ENCODE data around the gene TTC7B.

TTC7B gene

GRCh38 chr14:90760591-90761316, 55.5 kb downstream of the TTC7B start:
- ChIA-PET CTCF (interaction anchor here (0.6 to 6.5 kb wide), 19 partner anchors 9 to 459 kb away, joined by 3 to 96 read pairs (median 24); partner anchors contain the start of gene TTC7B), POLR2A (no interaction called here)
- no peak overlapping the region for H3K4me3 ChIP-seq (ENCODE audit: low read depth, low read length)
- peak; percentile 36 for TF ChIP-seq CTCF (IDR thresholded peaks at IDR 0.05; ENCODE audit: insufficient read depth, low read length, missing control alignments)
- no peak for DNase-seq (ENCODE audit: low read depth, low spot score)

GRCh38 chr14:90760078-90760444, 56.2 kb downstream of the TTC7B start:
- CTCF ChIA-PET, result interaction anchor here (0.6 to 6.5 kb wide), 24 partner anchors 10 to 470 kb away, joined by 3 to 96 read pairs (median 12); partner anchors contain the start of gene TTC7B
- H3K4me3 ChIP-seq (ENCODE audit: low read depth, low read length), result no peak overlapping the region
- TF ChIP-seq CTCF (IDR thresholded peaks at IDR 0.05; ENCODE audit: insufficient read depth, low read length, missing control alignments), result no peak
- POLR2A ChIA-PET, result no interaction called here
- no peak for DNase-seq (ENCODE audit: low read depth, low spot score)

GRCh38 chr14:90759370-90760077, 56.7 kb downstream of the TTC7B start:
- ChIA-PET POLR2A (interaction anchor here (1.9 kb wide), 1 partner anchor 350 kb away, joined by 7 read pairs; no protein-coding TSS in a partner anchor), CTCF (interaction anchor here (0.7 to 6.5 kb wide), 40 partner anchors 10 to 786 kb away, joined by 3 to 96 read pairs (median 6); partner anchors contain the start of gene TTC7B)
- DNase-seq (ENCODE audit: low read depth, low spot score), result no peak
- TF ChIP-seq CTCF (IDR thresholded peaks at IDR 0.05; ENCODE audit: insufficient read depth, low read length, missing control alignments), result no peak
- no peak overlapping the region for H3K4me3 ChIP-seq (ENCODE audit: low read depth, low read length)

- DNase-seq (ENCODE audit: low read depth, low spot score), result no peak
- peak overlapping the region; percentile 74 for H3K4me3 ChIP-seq (ENCODE audit: low read depth, low read length)
- CTCF ChIA-PET, result interaction anchor here (0.7 to 6.5 kb wide), 49 partner anchors 9 to 785 kb away, joined by 3 to 96 read pairs (median 6); partner anchors contain the start of genes PSMC1 and TTC7B
- no peak for TF ChIP-seq CTCF (IDR thresholded peaks at IDR 0.05; ENCODE audit: insufficient read depth, low read length, missing control alignments)
- POLR2A ChIA-PET, result interaction anchor here (1.0 to 1.9 kb wide), 2 partner anchors 350 to 362 kb away, joined by 3 to 7 read pairs; partner anchors contain the start of gene CALM1
These were observed 57.3 kb downstream of the TTC7B start for GRCh38 chr14:90758959-90759358.

- CTCF ChIA-PET, result interaction anchor here (0.6 to 6.5 kb wide), 52 partner anchors 9 to 784 kb away, joined by 3 to 96 read pairs (median 6); partner anchors contain the start of genes PSMC1 and TTC7B
- peak; percentile 16 for DNase-seq (ENCODE audit: low read depth, low spot score)
- POLR2A ChIA-PET, result interaction anchor here (0.9 to 1.9 kb wide), 3 partner anchors 349 to 457 kb away, joined by 3 to 7 read pairs (median 3); partner anchors contain the start of gene CALM1
These were observed 58.0 kb downstream of the TTC7B start for GRCh38 chr14:90758028-90758889.

More at GRCh38 chr14:90758028-90758889, 58.0 kb downstream of the TTC7B start:
- peak overlapping the region; percentile 74 for H3K4me3 ChIP-seq (ENCODE audit: low read depth, low read length)
- peak; percentile 97 for TF ChIP-seq CTCF (IDR thresholded peaks at IDR 0.05; ENCODE audit: insufficient read depth, low read length, missing control alignments)
